ENCODE data around the gene PIM3.

PIM3 gene

DNA sequence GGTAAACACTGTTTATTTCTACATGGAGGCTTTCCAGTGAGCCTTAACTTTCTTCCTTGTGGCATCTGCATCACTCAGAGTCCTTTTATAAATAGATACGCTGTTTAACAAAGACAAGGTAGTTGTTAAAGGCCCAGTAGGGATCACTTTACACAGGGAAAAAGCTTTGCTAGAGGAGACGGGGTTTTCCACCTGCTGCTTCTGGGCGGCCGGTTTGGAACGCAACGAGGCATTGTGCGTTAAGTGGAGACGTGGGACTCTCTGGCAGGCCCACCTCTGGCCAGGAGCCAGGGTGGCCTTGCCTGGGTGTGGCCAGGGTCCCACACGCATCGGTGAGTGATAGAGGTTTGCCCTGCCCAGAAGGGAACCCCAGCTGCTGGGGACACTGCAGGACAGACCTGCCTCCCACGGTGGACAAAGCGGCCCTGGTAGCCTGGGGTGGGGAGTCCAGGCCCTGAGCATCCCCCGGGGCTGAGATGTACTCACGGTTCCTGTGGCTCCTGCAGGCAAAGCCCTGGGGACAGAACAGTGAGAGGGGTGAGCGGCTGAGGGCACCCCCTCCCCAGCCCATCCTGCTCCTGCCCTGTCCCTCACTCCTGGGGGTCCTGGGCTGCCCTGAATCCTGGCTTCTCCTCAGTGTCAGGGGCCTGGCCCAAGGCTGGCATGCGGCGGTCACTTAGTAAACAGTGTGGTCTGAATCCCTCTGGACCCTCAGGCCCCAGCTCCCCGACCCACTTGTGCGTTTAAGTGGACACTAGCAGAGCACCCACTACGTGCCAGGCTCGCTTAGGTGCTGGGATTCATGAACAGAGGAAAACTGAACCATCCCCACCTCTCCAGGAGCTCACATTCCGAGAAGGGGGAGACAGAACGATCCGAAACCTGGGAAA is 47.8 kb downstream of the PIM3 start:
- DNase-seq: no peak

GRCh38 chr22:50009251-50009650 is 48.7 kb downstream of the PIM3 start:
- DNase-seq: no peak

GRCh38 chr22:50009765-50010675 is 49.4 kb downstream of the PIM3 start:
- DNase-seq: no peak

- no peak for DNase-seq
Measured at GRCh38 chr22:50010676-50011446, 50.3 kb downstream of the PIM3 start.

DNA sequence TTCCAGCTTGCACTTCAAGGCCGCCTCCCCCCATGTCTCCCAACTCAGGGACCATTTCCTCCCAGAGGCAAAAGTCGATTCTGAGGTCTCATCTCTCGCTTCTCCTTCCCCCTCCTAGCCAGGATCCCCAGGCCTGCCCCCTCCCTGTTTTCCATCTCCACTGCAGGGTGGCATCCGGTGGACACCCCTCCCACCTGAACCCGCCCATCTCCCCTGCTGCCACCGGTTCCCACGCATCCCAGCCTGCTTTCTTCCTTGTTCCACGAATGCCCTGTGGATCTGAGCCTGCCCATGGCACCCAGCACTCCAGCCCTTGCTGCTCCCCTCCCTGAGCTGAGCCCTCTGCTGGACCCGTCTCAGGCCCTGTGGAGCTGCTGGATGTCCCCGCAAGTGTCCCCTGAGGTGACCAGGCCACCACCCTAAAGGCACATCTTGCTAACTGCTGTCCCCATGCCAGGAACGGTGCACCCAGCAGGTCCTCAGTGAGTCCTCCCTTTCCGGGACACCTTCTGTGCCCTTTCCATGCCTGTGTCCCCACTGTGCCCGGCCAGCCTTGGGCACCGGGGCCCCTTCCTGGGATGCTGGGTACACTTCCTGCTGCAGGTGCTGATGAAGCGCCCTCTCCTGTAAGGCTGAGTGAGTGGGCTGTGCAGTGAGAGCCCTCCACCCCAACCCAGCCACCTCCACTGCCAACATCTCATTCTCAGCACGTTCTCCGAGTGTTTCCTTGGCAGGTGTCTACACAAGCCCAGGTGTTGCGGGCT is 51.1 kb downstream of the PIM3 start:
- DNase-seq: no peak

DNA sequence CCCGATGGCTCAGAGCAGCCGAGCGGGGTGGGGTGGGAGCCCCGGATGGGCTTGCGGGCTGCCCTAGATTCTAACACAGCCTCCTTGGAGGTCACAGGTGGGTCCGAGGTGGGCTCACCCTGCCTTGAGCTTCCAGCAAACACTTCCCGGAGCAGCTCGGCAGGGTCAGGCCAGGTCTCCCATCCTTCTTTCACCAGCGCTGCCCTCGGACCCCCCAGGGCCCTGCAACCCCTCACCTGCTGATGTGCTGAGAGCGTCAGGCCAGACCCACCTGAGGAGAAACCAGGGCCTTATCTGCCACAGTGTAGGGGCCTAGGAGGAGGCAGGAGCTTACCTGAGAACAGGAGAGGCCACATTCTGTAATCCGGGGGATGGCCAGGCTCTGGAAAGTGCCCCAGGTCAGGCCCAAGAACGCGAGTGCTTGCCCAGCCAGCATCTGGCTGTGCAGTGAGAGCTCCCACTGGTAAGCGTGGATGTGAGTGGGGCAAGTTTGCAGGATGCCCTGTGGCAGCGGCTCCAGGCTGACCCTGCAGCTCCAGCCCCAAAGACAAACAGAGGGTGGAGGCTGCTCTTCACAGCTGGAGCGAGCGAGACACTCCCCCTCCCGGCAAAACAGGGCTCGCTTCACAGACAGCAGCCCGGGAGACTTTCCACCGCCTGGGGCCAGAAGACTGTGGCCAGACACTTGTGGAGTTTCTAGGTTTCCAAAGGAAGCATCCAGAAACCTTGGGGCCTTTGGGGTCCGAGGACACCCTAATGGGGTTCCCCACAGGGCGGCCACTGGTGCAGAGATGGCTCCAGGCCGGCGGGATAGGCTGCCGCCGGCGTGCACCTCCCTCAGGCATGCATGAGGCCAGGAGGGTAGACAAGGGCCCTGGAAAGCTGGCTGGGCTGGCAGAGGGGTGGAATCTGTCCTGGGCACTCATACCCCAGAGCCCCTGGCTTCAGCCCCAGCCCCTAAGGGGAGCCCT is 51.9 kb downstream of the PIM3 start, which contains the start of gene IL17REL:
TSS of gene IL17REL (minus strand) at position 555 of the 971 bp plus-strand sequence. CDS start at position 436, 119 bp downstream.
- no peak for DNase-seq

All from NCI-H2171 treated with DMSO at 0.1 percent for 48 hours (cell line).